HL-60 (cell line): ENCODE results near the gene CNTNAP5.

Source experiments
- DNase-seq, 2 experiments: peaks; one replicate each; pipeline ENCODE4 v3.0.0-alpha.2; 2010 to 2020; ENCODE audit warnings: low read depth in 1 of 2, low spot score in 1 of 2
- H3K27ac ChIP-seq: fragments of 250-450 bp; sonication (Bioruptor Pico); replicated peaks from 2 replicates; pipeline ENCODE4 v1.5.1; 2020; ENCODE audit warnings: mild to moderate bottlenecking, moderate library complexity
- H3K27me3 ChIP-seq: fragments of 250-450 bp; sonication (Bioruptor Pico); 2 replicates; pipeline ENCODE4 v1.5.1; 2021; ENCODE audit warnings: mild to moderate bottlenecking, moderate library complexity; ENCODE audit not compliant: insufficient read depth, poor library complexity, severe bottlenecking
- H3K4me3 ChIP-seq: replicated peaks from 2 replicates; pipeline ENCODE4 v1.5.1; 2011; ENCODE audit warnings: mild to moderate bottlenecking, control low read depth, low read length; ENCODE audit not compliant: insufficient read depth
- CTCF ChIP-seq: IDR thresholded peaks from one replicate; pipeline ENCODE4 v1.5.1; 2011; ENCODE audit warnings: low read length, control low read depth, inconsistent platforms; ENCODE audit not compliant: insufficient read depth
- GABPA ChIP-seq: IDR thresholded peaks from 2 replicates; pipeline ENCODE4 v1.6.1; 2012; ENCODE audit warnings: low read depth
- POLR2AphosphoS5 ChIP-seq: IDR thresholded peaks from 2 replicates; pipeline ENCODE4 v1.6.1; 2012; ENCODE audit warnings: low read depth
- REST ChIP-seq: IDR thresholded peaks from 2 replicates; pipeline ENCODE4 v1.6.1; 2012; ENCODE audit warnings: low read depth; ENCODE audit not compliant: insufficient replicate concordance
- SPI1 ChIP-seq: IDR thresholded peaks from 2 replicates; pipeline ENCODE4 v1.6.1; 2012; ENCODE audit warnings: low read depth, mild to moderate bottlenecking, borderline replicate concordance

The CNTNAP5 gene

GRCh38 chr2:124318913-124319312 is 293.8 kb downstream of the CNTNAP5 start:
- TF ChIP-seq SPI1 (no peak), REST (no peak), POLR2AphosphoS5 (no peak), GABPA (no peak), CTCF (no peak)
- DNase-seq, result no peak
- Histone ChIP-seq H3K4me3 (no peak overlapping the region), H3K27ac (no peak overlapping the region), H3K27me3 (no peaks in the 10 kb centered on the region)

- no peak overlapping the region for H3K4me3 ChIP-seq
- no peak for DNase-seq
- no peak for TF ChIP-seq GABPA
- no peak for TF ChIP-seq POLR2AphosphoS5
- TF ChIP-seq SPI1, result no peak
- TF ChIP-seq REST, result no peak
- no peak for TF ChIP-seq CTCF
- H3K27me3 ChIP-seq, result no peaks in the 10 kb centered on the region
- H3K27ac ChIP-seq, result no peak overlapping the region
These were observed 294.5 kb downstream of the CNTNAP5 start for GRCh38 chr2:124319577-124319976.

GRCh38 chr2:124320051-124320688 is 295.1 kb downstream of the CNTNAP5 start:
- Histone ChIP-seq H3K27ac (no peak overlapping the region), H3K27me3 (no peaks in the 10 kb centered on the region), H3K4me3 (no peak overlapping the region)
- DNase-seq, result no peak
- TF ChIP-seq POLR2AphosphoS5, result no peak
- no peak for TF ChIP-seq CTCF
- no peak for TF ChIP-seq GABPA

GRCh38 chr2:124323321-124323720 is 298.2 kb downstream of the CNTNAP5 start:
- no peak for TF ChIP-seq SPI1
- no peak for TF ChIP-seq REST
- no peak for TF ChIP-seq CTCF
- no peak for TF ChIP-seq GABPA
- no peak for TF ChIP-seq POLR2AphosphoS5
- Histone ChIP-seq H3K27me3 (no peaks in the 10 kb centered on the region), H3K27ac (no peak overlapping the region), H3K4me3 (no peak overlapping the region)
- no peak for DNase-seq
